ENCODE data around the gene SLFN12L. TPM values are rescaled to one million over a fixed set of nuclear protein-coding genes. Genes with fewer than 3 reads are reported as not detected.
"Not testable (repeated sequence)": the region's sequence is repeated elsewhere in the genome, so short reads cannot be mapped to it uniquely, and the experiment has no call there.

SLFN12L gene
- total and polyA plus RNA-seq, 3 donors from 2014 or later, result 0.69 to 1.4 (median 1.0) TPM

- WGBS, 2 donors, result 32 to 34% methylated on average over 5 of the region's 5 CpGs
- TF ChIP-seq, protein P1, sequence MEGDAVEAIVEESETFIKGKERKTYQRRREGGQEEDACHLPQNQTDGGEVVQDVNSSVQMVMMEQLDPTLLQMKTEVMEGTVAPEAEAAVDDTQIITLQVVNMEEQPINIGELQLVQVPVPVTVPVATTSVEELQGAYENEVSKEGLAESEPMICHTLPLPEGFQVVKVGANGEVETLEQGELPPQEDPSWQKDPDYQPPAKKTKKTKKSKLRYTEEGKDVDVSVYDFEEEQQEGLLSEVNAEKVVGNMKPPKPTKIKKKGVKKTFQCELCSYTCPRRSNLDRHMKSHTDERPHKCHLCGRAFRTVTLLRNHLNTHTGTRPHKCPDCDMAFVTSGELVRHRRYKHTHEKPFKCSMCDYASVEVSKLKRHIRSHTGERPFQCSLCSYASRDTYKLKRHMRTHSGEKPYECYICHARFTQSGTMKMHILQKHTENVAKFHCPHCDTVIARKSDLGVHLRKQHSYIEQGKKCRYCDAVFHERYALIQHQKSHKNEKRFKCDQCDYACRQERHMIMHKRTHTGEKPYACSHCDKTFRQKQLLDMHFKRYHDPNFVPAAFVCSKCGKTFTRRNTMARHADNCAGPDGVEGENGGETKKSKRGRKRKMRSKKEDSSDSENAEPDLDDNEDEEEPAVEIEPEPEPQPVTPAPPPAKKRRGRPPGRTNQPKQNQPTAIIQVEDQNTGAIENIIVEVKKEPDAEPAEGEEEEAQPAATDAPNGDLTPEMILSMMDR (IDR thresholded peaks at IDR 0.05), result no peak
- no peak for TF ChIP-seq POLR2A (IDR thresholded peaks at IDR 0.05)
- DNase-seq, result no peak
- Histone ChIP-seq H3K27me3 (no peaks in the 10 kb centered on the region), H3K4me3 (no peak overlapping the region), H3K4me1 (peaks cover 18% of the 10 kb centered on the region), H3K9me3 (no peaks in the 10 kb centered on the region), H3K36me3 (ENCODE audit: low read depth, missing control alignments) (no peaks in the 10 kb centered on the region), H3K27ac (no peak overlapping the region)
- intact Hi-C loops (cut with DNase I; ENCODE audit: low total_unique reads), result no loop called here
Observed at GRCh38 chr17:35539659-35540026, 2.2 kb upstream of the SLFN12L start.

GRCh38 chr17:35536664-35537171 is 760 bp downstream of the SLFN12L start:
- peak overlapping the region in 1 of 2 donors; percentile 60 for H3K27ac ChIP-seq
- 85 to 86% methylated on average over 13 of the region's 13 CpGs for whole genome bisulfite sequencing, 2 donors
- H3K36me3 ChIP-seq (ENCODE audit: low read depth, missing control alignments), result no peaks in the 10 kb centered on the region
- H3K27me3 ChIP-seq, result no peaks in the 10 kb centered on the region
- peaks cover 18% of the 10 kb centered on the region for H3K4me1 ChIP-seq
- H3K4me3 ChIP-seq, result no peak overlapping the region
- H3K9me3 ChIP-seq, result no peaks in the 10 kb centered on the region
- no peak for DNase-seq
- TF ChIP-seq, protein P1 (IDR thresholded peaks at IDR 0.05), result no peak
- intact Hi-C loops (cut with DNase I; ENCODE audit: low total_unique reads), result no loop called here

DNA sequence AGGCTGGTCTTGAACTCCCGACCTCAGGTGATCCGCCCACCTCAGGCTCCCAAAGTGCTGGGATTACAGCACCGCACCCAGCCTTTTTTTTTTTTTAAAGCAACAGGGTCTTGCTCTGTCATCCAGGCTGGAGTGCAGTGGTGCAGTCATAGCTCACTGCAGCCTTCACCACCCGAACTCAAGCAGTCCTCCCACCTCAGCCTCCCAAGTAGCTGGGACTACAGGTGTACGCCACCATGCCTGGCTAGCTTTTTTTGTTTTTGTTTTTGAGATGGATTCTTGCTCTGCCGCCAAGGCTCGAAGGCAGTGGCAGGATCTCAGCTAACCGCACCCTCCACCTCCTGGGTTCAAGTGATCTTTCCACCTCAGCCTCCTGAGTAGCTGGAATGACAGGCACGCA is 2.1 kb downstream of the SLFN12L start:
- H3K36me3 ChIP-seq (ENCODE audit: low read depth, missing control alignments); H3K4me3 ChIP-seq; H3K9me3 ChIP-seq; H3K27ac ChIP-seq; intact Hi-C loops (cut with DNase I; ENCODE audit: low total_unique reads); H3K27me3 ChIP-seq; DNase-seq: not testable (repeated sequence)
- H3K4me1 ChIP-seq, result peaks cover 18% of the 10 kb centered on the region
- 87% methylated on average over 8 to 9 of the region's 9 CpGs for WGBS, 2 donors

GRCh38 chr17:35534576-35535093 is 2.8 kb downstream of the SLFN12L start:
- Histone ChIP-seq H3K4me3 (no peak overlapping the region), H3K27me3 (no peaks in the 10 kb centered on the region), H3K36me3 (ENCODE audit: low read depth, missing control alignments) (no peaks in the 10 kb centered on the region), H3K9me3 (no peaks in the 10 kb centered on the region), H3K4me1 (peaks cover 18% of the 10 kb centered on the region), H3K27ac (no peak overlapping the region)
- intact Hi-C loops (cut with DNase I; ENCODE audit: low total_unique reads), result no loop called here
- TF ChIP-seq POLR2A (IDR thresholded peaks at IDR 0.05), result no peak
- TF ChIP-seq, protein P1 (IDR thresholded peaks at IDR 0.05), result no peak
- WGBS, 2 donors, result 79 to 84% methylated on average over 3 of the region's 3 CpGs
- DNase-seq, result no peak

GRCh38 chr17:35531160-35531559 is 6.3 kb downstream of the SLFN12L start:
- Histone ChIP-seq H3K9me3 (no peaks in the 10 kb centered on the region), H3K36me3 (ENCODE audit: low read depth, missing control alignments) (no peaks in the 10 kb centered on the region), H3K4me1 (no peaks in the 10 kb centered on the region), H3K27ac (no peak overlapping the region), H3K27me3 (no peaks in the 10 kb centered on the region), H3K4me3 (no peak overlapping the region)
- intact Hi-C loops (cut with DNase I; ENCODE audit: low total_unique reads), result no loop called here
- DNase-seq, result no peak
- WGBS, 2 donors, result 63 to 74% methylated on average over 1 of the region's 1 CpG
- TF ChIP-seq POLR2A (IDR thresholded peaks at IDR 0.05), result no peak
- TF ChIP-seq, protein P1 (IDR thresholded peaks at IDR 0.05), result no peak

Measured in testis (tissue), 3 donors.